ENCODE results near the gene SLC26A5.

SLC26A5 gene

GRCh38 chr7:103388469-103389140 lies 57.4 kb downstream of the SLC26A5 start:
- H3K27ac ChIP-seq, result no peak overlapping the region
- TF ChIP-seq ZFX (IDR thresholded peaks at IDR 0.05; ENCODE audit: borderline replicate concordance) (no peak), CTCF (IDR thresholded peaks at IDR 0.05) (no peak)

DNA sequence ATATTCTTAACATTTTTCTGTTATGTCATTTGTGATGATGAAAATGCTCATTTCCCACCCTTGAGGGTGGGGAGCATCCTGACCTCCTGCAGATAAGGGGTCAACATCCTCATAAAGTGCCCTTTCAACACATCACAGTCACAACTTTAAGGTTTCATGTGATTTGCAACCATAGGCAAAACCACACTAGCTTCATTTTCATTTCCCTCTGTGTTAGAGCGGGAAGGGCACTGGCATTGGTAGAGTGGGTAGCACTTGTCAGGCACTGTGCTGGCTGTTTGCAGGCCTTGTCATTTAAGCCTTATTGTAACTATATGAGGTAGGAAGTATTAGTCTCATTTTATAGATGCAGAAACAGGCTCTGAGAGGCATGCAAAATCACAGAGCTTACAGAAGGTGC lies 58.8 kb downstream of the SLC26A5 start:
- no peak overlapping the region for H3K27ac ChIP-seq
- TF ChIP-seq ZFX (IDR thresholded peaks at IDR 0.05; ENCODE audit: borderline replicate concordance) (no peak), CTCF (IDR thresholded peaks at IDR 0.05) (no peak)

- H3K27ac ChIP-seq, result no peak overlapping the region
- TF ChIP-seq ZFX (IDR thresholded peaks at IDR 0.05; ENCODE audit: borderline replicate concordance), result no peak
These were observed 64.0 kb downstream of the SLC26A5 start for GRCh38 chr7:103382032-103382402.

DNA sequence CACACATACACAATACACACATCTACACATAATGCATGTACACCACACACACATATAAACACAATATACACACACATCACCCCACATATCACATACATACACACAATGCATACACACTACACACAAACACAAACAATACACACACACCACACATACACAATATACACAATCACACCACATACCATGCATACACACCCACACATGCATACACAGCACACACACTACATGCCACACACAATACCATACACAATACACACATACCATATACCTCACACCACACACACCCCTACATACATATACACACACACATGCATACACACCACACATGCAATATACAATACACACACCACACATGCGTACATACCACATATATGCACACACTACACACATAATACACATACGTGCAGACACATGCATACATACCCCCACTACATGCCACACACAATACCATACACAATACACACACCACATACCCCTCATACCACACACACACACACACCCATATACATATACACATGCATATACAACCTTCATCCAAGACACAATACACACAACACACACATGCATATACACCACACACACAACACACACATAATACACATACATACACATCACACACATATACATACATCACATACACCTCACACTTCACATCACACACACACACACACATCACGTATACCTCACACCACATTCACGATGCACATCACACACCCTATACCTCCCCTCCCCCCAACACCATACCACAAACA lies 64.6 kb downstream of the SLC26A5 start:
- no peak overlapping the region for H3K27ac ChIP-seq
- no peak for TF ChIP-seq CTCF (IDR thresholded peaks at IDR 0.05)
- no peak for TF ChIP-seq ZFX (IDR thresholded peaks at IDR 0.05; ENCODE audit: borderline replicate concordance)

GRCh38 chr7:103380395-103381191 lies 65.4 kb downstream of the SLC26A5 start:
- no peak overlapping the region for H3K27ac ChIP-seq

DNA sequence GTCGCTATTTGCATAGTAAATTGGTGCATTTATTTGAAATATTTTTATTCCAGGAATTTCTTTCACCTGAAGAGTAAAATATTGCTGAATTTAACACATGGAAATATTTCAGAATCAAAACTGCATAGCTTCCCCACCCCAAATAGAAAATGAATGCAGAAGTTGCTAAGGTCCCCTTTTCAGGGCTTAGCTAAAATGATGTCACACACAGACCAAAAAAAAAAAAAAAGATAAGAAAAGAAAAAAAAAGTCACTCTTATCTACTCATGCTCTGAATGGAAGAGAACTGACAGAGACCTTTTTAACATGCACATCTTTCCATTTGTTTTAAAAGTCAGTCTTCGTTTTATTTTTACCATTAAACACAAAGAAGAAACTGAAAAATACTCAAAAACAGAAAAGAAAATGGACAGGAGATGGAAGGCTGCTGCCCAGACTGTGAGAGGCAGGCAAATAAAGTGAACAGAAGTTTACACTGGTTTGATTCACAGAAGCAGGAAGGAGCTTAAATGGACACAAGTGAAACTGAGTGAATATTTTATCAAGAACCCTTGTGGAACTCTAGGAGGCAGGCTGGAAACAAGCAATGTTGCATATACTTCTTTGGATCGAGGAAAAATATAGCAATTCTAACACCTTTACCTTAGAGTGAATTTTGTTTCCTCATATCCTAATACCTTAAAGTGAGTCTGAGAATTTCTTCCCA lies 66.6 kb downstream of the SLC26A5 start:
- no peak overlapping the region for H3K27ac ChIP-seq
- TF ChIP-seq ZFX (IDR thresholded peaks at IDR 0.05; ENCODE audit: borderline replicate concordance) (no peak), CTCF (IDR thresholded peaks at IDR 0.05) (no peak)

More at GRCh38 chr7:103380395-103381191, 65.4 kb downstream of the SLC26A5 start:
- TF ChIP-seq CTCF (IDR thresholded peaks at IDR 0.05) (no peak), ZFX (IDR thresholded peaks at IDR 0.05; ENCODE audit: borderline replicate concordance) (no peak)

Data from 22Rv1 (cell line).